Measurements from ENCODE around the gene MAP3K21.

The MAP3K21 gene

GRCh38 chr1:233433436-233434210, 106.1 kb downstream of the MAP3K21 start:
- FAIRE-seq, result no peak
- DNase-seq (ENCODE audit: low spot score), result no peak
